ENCODE data around the gene TNFAIP2. TPM values are rescaled to one million over a fixed set of nuclear protein-coding genes. Genes with fewer than 3 reads are reported as not detected.
"Not testable (repeated sequence)": the region's sequence is repeated elsewhere in the genome, so short reads cannot be mapped to it uniquely, and the experiment has no call there.

Gene TNFAIP2
- total RNA-seq, 1 experiment from 2014 or later, result 157 TPM

- DNase-seq (ENCODE audit: low read depth), result no peak
- in situ Hi-C loops (cut with HindIII; ENCODE audit: low pct_unique_long_range_greater_than_20kb, low sequenced_read_pairs), result no loop called here
Observed at GRCh38 chr14:103104389-103104653, 18.9 kb upstream of the TNFAIP2 start.

DNA sequence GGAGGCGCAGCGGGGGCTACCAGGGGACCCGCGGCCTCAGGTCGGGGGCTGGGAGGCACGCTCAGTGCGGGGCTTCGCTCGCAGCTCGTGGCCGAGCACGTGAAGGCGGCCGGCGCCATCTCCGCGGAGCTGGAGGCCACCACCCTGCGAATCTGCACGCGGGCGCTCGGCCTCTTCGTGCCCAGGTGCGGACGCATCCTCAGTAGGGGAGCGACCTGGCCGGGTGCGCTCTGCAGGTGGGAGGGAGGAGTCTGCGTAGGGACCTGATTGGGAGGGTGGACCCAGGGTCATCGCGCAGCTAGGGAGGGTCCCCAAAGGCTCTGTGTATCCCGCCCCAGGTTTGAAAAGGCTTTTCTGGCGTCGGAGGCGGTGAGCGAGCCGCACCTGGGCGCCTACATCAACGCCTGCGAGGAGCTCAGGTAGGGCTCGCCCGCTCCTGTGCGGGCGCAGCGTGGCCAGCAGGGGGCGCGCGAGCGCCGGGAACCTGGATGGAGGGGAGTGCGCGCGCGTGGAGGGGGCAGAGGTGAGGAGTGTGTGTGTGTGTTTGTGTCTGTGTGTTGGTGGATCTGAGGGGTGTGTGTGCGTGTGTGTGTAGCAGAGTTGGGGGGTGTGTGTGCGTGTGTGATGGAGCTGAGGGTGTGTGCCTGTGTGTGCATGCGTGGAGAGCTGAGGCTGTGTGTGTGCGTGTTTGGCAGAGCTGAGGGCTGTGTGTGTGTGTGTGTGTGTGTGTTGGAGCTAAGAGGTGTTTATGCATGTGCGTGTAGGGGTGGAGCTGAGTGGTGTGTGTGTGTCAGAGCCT lies 18.4 kb upstream of the TNFAIP2 start:
- DNase-seq (ENCODE audit: low read depth), result peak; percentile 64
- in situ Hi-C loops (cut with HindIII; ENCODE audit: low pct_unique_long_range_greater_than_20kb, low sequenced_read_pairs), result no loop called here

GRCh38 chr14:103105580-103106150 lies 17.6 kb upstream of the TNFAIP2 start:
- DNase-seq (ENCODE audit: low read depth), result no peak
- in situ Hi-C loops (cut with HindIII; ENCODE audit: low pct_unique_long_range_greater_than_20kb, low sequenced_read_pairs), result no loop called here

DNA sequence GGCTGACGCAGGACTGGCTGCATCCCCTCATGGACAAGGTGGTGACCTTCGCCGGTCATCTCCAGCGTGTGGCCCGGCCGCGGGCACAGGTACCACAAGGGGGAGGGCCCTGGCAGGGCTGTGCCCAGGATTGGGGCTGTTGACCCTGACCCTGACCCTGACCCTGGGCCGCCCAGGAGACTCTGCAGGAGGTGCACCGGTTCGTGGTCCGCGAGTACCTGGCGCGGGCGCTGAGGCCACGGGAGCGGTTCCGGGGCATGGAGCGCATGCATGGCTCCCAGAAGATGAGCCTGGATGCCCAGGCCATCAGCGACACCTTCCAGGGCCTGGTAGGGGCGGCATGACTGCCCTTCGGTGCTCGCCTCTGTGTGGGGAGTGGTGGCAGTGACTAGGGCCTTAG lies 15.8 kb upstream of the TNFAIP2 start:
- in situ Hi-C loops (cut with HindIII; ENCODE audit: low pct_unique_long_range_greater_than_20kb, low sequenced_read_pairs), result no loop called here
- no peak for DNase-seq (ENCODE audit: low read depth)

DNA sequence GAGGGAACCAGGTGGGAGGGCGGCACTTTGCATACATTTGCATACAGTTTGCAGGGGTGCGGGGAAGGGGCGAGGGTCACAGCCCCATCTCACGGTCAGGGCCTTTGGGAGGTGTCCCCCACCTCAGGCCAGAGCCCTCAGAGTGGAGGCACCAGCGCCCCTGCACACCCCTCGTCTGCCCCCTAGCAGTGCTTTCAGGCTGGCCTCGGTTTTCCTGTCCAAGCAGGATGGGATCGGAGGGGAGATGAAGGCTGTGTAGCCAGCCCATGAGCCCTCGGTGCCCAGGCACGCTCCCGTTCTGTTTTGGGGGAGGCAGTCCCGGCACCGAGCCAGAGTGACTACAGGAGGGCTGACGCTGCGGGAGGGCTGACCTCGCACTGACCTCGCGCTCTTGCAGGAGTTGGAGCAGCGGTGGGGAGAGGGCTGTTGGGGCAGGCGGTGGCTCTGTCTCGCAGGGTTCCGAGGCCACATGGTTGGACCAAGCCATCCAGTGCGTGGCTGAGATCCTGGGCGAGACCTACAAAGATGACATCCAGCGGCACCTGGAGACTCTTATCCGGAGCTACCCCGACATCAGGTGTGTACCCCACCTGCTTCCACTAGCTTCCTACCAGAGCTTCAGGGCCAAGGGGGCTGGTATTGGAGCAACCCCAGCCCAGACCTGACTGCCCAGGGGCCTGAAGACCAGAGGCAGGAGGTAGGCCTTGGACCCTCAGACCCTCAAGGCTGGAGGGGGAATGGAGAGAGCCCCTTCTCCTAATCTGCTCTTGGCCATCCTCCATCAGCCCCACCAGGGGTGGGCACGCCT lies 15.1 kb upstream of the TNFAIP2 start:
- in situ Hi-C loops (cut with HindIII; ENCODE audit: low pct_unique_long_range_greater_than_20kb, low sequenced_read_pairs), result no loop called here

DNA sequence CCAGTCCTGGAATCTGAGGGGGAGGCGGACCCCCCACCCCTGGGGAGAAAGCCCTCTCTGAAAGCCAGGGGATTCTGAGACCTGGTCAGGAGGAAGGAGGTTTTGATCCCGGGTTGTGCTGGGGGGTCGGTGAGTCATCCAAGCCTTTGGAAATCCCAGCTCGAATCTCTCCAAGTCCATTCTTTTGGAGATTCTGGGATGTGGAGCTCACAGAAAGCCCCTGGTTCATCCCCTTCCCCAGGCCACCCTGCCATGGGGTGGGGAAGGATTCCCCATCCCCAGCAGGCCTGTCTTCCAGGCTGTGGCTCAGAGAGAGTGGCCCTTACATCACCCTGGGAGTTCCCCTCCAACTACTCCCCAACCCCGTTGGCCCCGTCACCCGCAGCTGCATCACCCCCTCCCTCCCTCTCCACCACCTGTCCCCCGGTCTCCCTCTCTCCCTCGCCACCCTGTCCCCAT lies 14.5 kb upstream of the TNFAIP2 start:
- in situ Hi-C loops (cut with HindIII; ENCODE audit: low pct_unique_long_range_greater_than_20kb, low sequenced_read_pairs), result no loop called here
- peak; percentile 64 for DNase-seq (ENCODE audit: low read depth)

More for the DNA sequence above, 15.1 kb upstream of the TNFAIP2 start:
- no peak for DNase-seq (ENCODE audit: low read depth)

DNA sequence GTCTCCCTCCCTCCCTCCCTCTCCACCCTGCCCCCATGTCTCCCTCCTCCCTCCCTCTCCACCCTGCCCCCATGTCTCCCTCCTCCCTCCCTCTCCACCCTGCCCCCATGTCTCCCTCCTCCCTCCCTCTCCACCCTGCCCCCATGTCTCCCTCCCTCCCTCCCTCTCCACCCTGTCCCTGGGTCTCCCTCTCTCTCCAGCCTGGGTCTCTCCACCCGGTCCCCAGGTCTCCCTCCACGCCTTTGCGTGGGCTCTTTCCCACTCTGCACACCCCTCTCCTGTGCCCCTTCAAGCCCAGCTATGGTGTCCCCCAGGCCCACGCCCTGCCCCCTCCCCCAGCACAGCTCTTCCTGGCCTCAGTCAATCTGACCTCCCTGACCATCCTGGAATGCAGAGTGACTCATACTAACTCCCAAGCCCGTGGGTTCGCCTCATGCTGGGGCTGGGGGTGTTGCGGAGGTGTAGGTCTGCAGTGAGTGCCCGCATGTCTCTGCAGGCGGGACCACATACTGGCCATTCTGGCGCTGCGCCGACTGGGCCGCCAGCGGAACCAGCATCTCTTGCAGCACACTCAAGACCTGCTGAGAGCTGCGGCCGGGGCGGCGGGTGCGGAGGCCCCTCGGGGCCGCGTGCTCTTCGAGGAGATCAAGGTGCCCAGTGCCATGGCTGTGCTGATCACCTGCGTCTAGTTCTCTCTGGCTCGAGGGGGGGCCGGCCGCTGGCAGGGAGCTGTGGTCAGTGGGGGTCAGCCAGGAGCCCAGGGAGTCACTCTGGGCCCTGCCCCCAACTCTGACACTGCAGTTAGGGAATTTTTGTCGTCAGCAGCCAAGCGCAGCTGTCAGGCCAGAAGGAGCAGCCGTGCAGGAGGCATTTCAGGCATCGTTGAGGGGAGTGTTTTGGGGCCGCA lies 13.5 kb upstream of the TNFAIP2 start:
- in situ Hi-C loops (cut with HindIII; ENCODE audit: low pct_unique_long_range_greater_than_20kb, low sequenced_read_pairs), result no loop called here
- DNase-seq (ENCODE audit: low read depth), result peak; percentile 93

DNA sequence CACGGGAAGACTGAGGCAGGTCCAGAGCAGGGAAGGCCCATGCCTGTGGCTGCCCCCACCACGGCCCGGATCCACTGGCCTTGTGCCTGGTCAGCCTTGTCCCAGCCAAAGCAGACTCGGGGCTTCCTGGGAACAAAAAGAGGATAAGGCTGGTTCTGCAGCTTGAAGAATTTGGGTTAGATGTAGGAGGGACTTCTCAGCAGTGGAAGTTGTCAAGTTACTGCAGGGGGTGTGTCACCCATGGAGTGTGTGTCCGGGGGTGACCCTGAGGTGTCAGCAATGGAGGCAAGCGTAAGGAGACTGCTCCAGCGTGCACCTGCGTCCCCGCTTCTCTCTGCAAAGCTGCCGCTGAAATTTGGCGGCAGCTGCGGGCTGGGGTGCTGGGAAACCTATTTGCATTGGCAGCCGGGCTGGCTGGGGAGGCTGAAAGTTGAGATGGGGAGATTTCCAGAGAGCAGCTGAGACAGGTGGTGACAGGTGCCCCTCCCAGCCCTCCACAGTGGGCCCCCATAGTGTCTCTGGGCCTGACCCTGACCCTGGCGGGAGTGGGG lies 12.5 kb upstream of the TNFAIP2 start:
- DNase-seq (ENCODE audit: low read depth), result no peak

GRCh38 chr14:103111232-103111868 lies 11.9 kb upstream of the TNFAIP2 start:
- in situ Hi-C loops (cut with HindIII; ENCODE audit: low pct_unique_long_range_greater_than_20kb, low sequenced_read_pairs), result no loop called here
- DNase-seq (ENCODE audit: low read depth), result peak; percentile 67

More for the DNA sequence above, 12.5 kb upstream of the TNFAIP2 start:
- in situ Hi-C loops (cut with HindIII; ENCODE audit: low pct_unique_long_range_greater_than_20kb, low sequenced_read_pairs), result no loop called here

DNA sequence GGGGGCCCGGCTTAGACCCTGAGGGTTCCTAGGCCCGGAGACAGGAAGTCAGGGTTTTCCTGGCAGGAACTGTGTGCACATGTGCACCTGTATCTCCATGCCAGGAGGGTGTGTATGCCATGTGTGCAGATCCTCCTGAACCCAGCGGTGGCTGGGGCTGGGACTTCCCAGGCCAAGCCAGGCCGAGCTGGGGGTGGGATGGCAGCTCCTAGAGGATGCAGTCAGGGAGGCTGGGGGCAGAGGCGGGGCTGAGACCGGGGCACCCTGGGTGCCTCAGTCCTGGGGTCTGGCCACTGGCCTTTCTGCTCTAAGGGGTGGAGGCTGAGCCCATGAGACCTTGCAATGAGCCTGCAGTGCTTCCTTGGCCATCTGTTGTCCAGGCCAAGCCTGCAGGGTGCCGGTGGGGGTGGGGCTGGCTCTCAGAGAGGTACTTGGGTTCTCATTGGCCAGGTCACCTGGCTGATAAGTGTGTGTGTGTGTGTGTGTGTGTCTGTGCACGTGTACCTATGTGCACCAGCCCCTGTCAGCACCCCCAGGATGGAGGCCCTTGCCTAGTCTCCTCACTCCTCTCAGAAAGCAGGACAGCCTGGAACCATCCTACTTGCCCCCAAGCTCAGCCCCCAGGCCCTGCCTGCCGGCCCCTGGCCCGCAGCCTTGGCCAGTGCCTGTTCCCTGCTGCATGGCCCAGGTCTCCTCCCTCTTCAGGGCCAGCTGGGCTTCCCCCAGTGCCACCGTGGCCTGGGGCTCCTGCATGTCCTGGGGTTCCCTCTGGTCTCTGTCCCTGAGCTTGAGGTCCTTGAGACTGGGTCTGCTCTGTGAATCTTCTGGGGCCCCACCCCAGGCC lies 10.6 kb upstream of the TNFAIP2 start:
- in situ Hi-C loops (cut with HindIII; ENCODE audit: low pct_unique_long_range_greater_than_20kb, low sequenced_read_pairs), result no loop called here
- no peak for DNase-seq (ENCODE audit: low read depth)

- no peak for DNase-seq (ENCODE audit: low read depth)
- in situ Hi-C loops (cut with HindIII; ENCODE audit: low pct_unique_long_range_greater_than_20kb, low sequenced_read_pairs), result no loop called here
Observed at GRCh38 chr14:103113303-103113702, 10.0 kb upstream of the TNFAIP2 start.

DNA sequence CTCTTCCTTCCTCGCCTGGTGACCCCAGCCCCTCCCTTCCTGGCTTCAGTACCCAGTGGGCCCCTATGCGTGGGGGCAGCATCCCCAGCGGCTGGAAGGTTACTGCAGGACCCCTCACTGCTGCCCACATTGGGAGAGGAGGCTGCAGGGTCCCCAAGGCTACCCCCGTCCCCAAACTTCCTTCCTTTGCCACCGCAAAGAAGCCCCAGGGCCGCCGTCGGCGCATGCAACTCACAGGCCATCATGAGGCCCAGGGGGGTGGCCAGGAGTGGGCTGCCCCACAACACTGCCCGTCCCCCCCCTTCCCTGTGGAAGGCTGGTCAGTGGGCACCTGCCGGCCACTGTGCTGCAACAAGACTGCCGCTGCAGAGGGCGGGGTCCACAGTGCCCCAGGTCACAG lies 9.5 kb upstream of the TNFAIP2 start:
- no peak for DNase-seq (ENCODE audit: low read depth)
- in situ Hi-C loops (cut with HindIII; ENCODE audit: low pct_unique_long_range_greater_than_20kb, low sequenced_read_pairs), result no loop called here

DNA sequence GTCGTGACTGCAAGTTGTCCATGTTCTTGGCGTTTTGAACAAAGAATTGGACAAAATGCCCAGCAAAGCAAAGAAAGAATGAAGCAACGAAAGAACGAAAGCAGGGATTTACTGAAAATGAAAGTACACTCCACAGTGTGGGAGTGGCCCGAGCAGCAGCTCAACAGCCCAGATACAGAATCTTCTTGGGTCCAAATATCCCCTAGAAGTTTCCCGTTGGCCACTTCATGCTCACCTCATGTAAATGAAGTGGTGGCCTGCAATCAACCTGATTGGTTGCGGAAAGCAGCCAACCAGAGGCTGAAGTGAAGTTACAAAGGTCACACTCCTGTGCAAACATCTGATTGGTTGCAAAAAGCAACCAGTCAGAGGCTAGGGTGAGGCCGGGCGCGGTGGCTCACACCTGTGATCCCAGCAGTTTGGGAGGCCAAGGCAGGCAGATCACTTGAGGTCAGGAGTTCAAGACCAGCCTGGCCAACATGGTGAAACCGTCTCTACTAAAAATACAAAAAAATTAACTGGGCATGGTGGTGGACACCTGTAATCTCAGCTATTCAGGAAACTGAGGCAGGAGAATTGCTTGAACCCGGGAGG lies 8.1 kb upstream of the TNFAIP2 start:
- DNase-seq (ENCODE audit: low read depth); in situ Hi-C loops (cut with HindIII; ENCODE audit: low pct_unique_long_range_greater_than_20kb, low sequenced_read_pairs): not testable (repeated sequence)

DNA sequence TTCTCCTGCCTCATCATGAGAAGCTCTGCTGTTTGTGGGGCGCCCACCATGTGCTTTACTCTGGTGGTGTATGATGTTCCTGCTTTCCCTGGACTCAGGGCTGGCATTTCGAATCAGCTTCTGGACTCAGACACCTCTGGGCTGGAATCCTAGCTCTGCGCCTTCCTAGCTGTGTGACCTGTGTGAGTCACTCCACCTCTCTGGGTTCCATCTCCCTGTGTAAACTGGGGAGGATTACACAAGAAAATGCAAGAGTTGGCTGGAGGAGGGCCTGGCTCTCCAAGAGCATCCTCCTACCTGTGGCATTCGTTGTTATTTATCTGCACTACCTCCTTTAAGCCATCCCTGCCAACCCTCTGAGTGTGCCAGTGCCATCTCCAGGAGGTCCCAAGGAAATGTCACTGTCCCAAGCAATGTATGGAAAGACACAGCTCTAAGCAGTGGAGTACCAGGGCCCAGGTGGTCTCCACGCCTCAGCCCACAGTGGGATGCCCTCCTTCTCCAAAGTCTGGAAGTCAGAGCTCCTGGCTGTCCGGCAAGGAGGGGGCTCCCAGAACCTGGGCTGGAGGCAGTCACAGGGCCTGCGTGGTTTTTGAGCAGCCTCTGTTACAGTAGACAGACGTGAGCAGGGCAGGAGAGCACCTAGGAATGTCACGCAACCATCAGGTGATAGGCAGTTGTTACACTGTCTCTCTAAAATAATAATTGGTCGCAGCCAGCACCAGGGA lies 7.3 kb upstream of the TNFAIP2 start:
- in situ Hi-C loops (cut with HindIII; ENCODE audit: low pct_unique_long_range_greater_than_20kb, low sequenced_read_pairs), result no loop called here
- DNase-seq (ENCODE audit: low read depth), result no peak

GRCh38 chr14:103116636-103117035 lies 6.6 kb upstream of the TNFAIP2 start:
- in situ Hi-C loops (cut with HindIII; ENCODE audit: low pct_unique_long_range_greater_than_20kb, low sequenced_read_pairs), result no loop called here

DNA sequence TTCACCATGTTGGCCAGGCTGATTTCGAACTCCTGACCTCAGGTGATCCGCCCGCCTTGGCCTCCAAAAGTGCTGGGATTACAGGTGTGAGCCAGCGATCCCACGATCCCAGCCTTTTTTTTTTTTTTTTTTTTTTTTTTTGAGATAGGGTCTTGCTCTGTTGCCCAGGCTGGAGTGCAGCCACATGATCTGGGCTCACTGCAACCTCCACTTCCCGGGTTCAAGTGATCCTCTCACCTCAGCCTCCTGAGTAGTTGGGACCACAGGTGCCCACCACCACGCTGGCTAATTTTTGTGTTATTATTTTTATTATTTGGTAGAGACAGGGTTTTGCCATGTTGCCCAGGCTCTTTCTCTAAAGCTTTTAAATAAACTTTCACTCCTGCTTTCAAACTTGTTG lies 5.8 kb upstream of the TNFAIP2 start:
- in situ Hi-C loops (cut with HindIII; ENCODE audit: low pct_unique_long_range_greater_than_20kb, low sequenced_read_pairs); DNase-seq (ENCODE audit: low read depth): not testable (repeated sequence)

More at GRCh38 chr14:103116636-103117035, 6.6 kb upstream of the TNFAIP2 start:
- DNase-seq (ENCODE audit: low read depth), result no peak

All from Caki2 (cell line).